GM21447 (cell line): Measurements from ENCODE around the gene DSCAM.

Experiments
- ATAC-seq: cut with Tn5 transposase; IDR thresholded peaks from one replicate; pipeline ENCODE4 v1.9.1; 2021; ENCODE audit not compliant: unreplicated experiment

DSCAM gene

DNA sequence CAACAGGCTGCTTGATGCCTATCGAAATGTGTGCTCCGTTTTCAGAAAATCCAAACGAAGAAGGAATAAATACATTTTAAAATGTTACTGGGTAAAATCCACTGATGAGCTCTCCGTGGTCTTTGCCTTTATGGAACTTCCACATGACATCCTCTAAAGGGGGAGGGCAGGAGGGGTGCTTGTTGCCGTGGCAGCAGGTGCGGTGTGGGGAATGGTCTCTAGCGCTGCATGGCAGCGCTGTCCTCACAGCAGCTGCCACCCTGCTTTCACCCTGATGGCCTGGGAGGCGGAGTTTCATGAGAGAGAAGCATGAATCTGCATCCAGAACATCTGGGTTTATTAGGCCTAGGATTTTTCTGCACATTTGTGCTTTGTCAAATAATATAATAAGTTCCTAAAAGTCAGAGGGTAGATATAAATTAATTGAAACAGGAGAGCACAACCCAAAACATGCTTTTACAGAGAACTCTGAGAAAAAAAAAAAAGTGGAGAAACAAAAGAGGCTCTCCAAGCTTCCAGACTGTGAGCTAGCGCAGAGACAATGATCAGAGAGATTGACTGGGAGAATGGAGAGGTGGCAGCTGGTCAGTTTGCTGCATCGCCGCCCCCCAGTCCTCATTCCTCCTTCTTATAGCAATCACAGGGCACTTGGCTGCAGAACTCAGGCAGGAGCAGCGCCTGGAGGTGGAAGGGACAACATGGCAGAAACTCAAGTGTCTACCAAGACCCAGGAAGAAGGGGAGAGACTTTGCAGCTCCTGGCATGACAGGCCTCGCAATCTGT lies 228.6 kb downstream of the DSCAM start:
- no peak for ATAC-seq

DNA sequence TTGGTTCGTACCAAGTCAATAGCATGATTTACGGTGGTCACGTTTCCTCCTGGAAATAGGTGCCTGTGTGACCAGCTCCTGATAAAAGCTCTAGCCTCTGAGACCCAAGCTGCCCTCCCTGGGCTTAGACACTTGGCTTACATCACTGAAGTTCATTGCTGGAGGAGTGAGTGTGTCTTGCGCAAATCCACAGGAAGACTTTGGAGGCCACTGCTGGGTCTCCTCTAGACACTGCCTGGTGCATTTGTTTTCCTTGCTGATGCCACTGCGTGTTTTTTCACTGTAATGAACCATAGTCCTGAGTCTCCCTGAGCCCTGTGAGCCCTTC lies 230.6 kb downstream of the DSCAM start:
- ATAC-seq = no peak

DNA sequence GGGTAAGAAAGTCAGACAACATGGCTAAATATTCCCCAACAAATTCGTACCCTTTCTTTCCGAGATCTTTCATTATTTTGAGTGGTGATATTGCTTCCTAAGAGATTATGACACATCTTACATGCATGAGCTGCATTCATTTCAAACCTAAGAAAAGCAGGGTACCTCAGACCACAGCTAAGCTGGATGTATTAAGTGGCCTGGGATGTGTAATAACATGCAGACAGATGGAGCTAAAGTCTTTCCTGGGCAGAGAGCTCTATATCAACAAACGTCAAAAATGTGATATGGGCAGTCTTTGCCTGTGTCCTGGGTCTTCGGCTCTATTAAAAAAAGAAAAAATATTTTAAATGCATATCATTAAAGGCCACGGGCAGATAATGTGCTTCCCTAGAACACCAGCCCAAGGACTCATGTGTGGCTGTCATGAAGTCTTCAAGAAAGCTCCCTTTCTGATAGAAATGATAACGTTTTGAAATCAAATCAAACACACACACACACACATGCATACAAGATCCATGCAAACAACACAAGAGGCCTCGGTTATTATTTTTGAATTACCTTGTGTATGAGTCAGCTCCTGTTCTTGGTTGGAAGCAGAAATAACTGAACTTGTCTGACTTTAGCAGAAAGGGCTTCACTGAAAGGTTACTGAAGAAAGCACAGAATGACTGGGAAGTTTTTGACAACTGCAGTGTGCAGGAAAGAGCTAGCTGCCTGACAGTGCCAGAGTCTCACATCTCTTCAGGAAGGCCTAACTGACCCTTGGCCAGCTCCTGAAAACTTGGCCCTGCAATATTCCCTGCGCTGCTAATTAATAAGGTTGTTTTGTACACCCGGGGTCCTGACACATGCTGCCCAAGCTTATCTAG lies 231.2 kb downstream of the DSCAM start:
- no peak for ATAC-seq

DNA sequence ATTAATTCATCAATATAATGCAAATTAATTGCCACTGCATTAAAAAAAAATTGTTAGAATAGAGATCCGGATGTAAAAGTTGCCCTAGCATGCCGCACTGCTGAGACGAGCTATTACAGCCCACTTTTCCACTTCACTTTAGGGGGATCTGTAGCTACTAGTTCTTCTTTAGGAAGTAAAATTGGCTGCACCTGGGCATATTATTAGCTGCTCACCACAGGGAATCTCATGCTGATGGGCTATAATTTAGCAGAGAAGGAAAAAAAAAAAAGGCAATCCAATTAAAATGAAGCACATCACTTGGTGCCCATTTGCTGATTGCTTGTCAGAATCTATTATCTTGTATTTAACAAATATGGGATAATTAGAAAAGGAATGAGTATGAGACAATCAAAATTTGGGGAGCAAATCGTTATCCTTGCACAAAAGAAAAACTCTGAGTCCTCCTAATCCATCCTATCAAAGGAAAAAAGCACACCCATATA lies 233.4 kb downstream of the DSCAM start:
- ATAC-seq = no peak

DNA sequence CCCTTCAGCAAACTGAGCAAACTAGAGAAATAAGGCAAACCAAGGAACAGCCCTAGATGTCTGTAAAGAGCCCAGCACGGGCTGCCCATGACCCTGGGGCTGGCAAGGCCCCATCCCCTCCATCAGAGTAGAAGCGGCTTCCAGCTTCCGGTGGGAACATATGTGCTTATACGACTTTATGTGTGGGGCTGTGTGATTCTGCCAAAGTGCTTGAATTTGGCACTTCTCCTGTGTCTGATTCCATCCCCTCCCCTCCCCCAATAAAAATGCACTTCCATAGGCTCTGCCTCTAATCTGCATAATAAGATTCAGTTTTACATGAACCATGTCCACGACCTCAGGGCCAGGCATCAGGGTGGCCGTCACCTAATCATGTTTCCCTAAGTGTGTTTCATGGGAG lies 236.6 kb downstream of the DSCAM start:
- ATAC-seq = no peak

DNA sequence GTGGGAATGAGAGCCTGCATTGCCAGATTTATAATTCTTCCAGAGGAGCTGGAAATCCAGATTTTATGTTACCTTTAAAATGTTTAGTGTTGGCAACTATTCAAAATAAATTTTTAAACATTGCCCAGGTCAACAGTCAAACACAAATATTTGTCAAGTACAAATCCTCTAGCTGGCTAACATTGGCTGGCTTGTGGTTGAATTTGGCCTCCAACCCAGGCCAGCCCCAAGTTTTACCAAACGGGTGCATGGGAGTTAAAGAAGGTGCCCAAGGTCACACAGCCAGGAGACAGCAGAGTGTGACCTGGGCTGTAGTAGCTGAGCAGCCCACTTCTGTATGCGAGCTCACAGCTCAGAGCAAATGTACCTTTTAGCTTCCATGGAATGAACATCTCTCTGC lies 240.6 kb downstream of the DSCAM start:
- no peak for ATAC-seq

DNA sequence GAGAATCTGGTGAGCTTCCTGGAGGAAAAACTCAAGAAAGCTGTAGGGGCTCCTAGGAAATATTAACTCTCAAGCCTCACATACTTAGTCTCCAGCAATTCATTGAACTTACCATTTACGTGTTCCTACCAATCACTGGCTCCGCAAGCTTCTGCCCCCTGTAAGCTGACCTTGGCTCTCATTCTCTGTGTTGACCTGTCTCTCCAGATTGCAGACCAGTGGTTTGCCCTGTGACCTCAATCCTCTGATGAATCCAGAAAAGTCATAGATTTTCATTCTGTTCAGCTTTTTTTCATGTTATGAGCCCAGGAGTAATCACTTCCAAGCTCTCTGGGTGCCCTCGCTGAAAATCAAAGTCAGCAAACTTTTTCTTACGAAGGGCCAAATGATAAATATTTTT lies 241.9 kb downstream of the DSCAM start:
- ATAC-seq = no peak

DNA sequence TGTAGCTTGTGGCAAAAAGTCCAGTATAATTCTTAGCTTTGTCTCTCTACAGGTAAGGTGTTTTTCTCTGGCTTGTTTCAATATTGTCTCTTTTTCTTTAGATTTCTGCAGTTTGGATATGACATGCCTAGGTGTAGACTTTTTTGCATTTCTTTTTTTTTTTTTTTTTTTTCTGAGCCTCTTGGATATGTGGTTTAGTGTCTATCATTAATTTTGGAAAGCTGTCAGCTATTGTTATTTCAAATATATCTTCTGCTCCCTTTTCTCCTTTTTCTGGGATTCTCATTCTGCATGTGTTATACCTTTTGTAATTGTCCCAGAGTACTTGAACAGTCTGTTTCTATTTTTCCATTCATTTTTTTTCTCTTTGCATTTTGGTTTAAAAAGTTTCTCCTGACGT lies 243.2 kb downstream of the DSCAM start:
- no peak for ATAC-seq

DNA sequence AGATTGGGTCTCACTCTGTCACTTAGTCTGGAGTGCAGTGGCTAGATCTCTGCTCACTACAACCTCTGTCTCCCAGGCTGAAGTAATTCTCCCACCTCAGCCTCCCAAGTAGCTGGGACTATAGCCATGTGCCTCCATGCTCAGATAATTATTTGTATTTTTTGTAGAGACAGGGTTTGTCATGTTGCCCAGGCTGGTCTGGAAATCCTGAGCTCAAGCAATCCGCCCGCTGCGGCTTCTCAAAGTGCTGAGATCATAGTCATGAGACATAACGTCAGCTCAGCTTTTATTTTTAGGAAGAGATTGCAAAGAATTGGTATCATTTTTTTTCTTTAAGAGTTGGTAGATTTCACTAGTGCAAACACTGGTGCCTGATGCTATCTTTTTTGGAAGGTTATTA lies 244.9 kb downstream of the DSCAM start:
- ATAC-seq = no peak

DNA sequence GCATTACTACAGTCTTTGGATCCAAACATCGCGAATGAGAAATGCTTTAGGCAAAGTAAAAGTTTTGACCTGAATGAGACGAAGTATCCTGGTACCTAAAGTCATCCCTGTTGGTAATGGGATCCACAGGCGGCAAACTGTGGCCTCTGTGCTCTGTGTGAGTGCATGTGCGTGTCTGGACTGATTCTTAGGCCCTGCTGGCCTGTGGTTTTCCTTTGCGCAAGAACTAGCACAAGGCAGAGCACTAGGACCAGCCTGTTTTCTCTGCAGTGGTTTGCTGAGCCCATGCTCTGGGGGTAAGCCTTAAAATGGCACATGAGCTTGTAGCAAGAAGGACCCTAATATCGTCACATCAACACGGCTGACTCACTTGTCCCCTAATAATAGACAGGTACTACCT lies 251.2 kb downstream of the DSCAM start:
- no peak for ATAC-seq

DNA sequence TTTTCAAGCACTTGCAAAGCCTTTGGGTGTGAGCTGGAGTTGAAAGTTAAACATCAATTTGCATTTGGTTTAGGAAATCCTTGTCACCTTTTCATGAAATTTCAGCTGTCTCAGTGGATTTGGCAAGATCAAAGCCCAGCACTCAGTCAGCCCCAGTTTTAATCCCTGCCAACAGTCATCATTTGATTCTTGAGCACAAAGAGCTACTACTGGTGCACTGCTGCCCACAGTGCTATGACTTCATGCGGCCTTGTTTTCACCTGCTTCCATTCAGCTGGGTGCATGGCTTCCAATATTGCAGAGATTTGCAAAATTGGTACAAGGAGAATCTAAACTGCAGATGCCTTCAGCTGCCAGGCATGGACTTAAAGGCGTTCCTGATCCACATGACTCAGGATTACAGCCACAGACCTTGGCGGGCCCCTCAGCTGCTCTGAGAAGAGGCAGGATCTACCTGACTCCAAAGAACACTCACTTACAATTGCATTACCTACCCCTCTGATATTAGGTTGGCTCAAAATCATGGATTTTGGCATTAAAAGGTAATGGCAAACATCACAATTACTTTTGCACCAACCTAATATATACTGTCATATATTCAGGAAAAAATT lies 259.1 kb downstream of the DSCAM start:
- ATAC-seq = no peak

DNA sequence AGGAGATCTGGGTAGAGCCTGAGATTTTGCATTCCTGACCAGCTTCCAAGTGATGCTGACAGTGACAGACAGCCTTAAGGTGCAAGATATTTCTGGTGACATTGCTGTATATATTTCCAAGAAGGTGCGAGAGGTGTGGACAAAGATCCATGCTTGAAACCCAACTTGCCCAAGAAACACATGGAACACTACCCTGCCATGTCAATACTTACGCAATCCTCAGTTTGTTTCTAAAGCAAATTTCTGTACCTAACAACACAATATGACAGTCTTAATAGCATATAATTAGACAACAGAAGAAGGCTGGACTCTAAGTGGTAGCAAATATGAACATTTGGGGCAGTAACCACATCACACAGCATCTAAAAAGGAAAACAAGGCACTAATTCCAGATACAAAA lies 260.4 kb downstream of the DSCAM start:
- ATAC-seq = no peak

DNA sequence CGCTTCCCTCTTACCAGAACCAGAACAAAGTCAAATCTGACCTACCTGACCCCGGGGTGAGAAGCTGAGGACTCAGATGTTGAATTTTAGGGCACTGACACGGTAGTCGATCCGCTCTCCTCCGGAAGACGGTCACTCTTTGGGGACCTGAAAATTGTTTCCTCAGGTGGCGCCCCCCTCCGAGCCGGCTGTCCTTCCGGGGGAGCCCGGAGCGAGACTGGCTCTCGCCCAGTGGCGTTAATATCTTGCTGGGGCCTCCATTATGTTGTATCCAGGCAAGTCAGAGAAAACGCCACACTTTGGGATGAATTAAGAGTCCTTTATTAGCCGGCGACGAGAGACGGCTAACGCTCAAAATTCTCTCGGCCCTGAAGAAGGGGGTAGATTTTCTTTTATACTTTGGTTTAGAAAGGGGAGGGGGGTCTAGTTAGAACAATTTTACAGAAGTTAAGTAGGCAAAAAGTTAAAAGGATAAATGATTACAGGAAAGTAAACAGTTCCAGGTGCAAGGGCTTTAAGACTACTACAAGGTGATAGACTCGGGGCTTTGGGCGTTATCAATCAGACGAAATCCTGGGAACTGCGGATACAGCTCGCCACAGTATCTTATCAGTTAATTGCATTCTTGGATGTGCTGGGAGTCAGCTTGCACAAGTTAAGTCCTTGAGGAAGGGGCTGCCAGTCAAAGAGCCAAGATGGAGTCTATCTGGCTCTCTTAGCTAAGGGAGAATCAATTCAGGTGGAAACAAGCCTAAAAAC lies 269.5 kb downstream of the DSCAM start:
- no peak for ATAC-seq

DNA sequence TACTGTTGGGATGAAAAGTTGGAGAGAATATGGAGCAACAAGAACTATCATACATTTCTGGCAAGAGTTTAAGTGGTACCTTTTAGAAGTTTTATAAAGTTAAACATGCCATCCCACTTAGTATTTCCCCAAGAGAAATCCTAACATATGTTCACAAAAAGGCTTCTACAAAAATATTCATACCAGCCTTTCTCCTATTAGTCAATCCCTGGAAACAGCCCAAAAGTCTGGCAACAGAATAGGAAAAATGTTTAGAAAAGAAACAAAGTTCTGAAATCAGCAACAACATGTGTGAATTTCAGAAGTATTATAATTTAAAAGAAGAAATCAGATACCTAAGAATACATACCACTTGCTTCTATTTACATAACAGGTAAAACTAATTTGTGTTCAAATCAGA lies 271.0 kb downstream of the DSCAM start:
- ATAC-seq = no peak

DNA sequence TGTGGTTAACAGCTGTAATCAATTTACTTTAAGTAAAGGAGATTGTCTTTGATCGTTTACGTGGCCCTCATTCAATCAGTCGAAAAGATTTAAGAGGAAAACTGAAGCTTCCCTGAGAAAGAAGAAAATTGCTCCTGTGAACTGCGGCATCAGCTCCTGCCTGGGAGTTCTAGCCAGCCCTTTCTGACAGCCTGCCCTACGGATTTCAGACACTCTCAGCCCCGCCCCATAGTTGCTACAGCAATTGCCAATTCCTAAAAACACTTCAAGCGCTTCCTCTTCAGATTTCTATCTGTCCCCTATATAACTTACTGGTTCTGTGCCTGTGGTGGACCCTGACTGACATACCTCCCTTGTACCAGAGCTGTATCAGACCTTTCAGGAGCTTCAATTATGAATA lies 277.6 kb downstream of the DSCAM start:
- ATAC-seq = no peak

DNA sequence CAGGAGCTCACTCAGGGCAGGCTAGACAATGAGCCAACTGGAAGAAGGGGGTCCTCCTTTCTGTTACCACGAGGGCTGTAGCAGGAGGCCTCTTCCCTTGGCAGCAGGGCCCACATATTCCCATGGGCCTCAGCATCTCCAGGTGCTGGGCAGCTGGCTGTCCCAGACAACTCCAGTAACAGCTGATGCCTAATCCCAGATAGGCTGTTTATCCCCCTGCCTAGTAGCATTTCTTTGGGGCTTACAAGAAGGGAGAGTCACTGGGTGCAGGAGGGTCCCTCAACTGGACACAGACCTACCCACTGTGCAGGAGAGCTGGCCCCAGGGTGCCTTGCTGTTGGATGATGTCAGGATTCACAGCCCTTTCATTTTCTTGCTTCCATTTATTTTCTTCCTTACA lies 278.2 kb downstream of the DSCAM start:
- ATAC-seq = no peak

DNA sequence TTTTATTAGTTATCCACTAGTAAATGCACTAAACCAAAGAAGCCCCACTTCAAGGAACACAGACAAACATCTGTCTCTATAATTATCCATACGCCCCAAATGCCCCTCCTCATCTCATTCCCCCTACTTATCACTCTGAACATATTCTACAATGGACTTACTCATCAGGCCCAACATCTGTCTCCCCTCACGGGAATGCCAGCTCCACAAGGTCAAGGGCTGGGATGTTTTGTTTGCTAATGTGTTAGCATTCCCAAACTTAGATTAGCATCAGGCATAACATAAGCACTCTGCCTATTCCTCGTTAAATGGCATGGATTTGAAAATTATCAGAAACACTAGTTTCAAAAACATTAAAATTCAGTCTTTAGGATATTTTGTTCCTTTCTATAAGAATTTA lies 279.5 kb downstream of the DSCAM start:
- ATAC-seq = no peak

DNA sequence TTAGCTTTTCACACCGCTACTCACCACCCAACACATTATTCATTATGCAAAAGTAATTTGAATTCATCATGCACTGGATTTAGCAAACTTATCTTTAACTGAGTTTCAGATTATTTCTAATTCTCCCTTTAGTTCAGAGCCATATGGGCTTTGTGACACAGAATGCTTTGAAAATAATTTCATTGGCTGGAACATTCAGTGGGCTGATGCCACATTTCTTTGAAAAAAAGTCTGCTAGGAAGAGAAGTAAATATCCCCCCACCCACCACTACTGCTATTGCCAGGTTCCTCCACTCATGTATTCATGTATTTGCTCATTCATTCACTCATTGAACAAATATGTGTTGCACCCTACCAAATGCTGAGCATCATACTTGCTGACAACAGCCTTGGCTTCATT lies 280.5 kb downstream of the DSCAM start:
- ATAC-seq = no peak

DNA sequence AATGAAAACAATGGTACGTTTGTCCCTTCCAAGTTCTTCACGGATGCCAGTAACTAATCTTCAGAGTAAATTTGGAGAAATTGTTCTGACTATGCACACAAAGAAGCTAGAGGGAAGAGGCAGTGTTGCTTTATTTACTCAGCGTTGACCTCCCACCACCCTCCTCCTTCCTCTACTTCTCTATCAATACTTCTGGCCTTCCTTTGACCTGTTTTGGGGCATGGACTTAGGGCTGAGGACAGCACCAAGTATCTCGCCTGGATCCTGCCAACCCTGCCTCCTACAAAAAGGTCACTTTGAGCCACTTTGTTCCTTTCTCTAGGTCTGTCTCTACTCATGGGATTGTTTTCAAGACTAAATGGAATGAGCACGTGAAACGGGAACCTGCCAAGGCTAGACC lies 282.6 kb downstream of the DSCAM start:
- ATAC-seq = no peak

DNA sequence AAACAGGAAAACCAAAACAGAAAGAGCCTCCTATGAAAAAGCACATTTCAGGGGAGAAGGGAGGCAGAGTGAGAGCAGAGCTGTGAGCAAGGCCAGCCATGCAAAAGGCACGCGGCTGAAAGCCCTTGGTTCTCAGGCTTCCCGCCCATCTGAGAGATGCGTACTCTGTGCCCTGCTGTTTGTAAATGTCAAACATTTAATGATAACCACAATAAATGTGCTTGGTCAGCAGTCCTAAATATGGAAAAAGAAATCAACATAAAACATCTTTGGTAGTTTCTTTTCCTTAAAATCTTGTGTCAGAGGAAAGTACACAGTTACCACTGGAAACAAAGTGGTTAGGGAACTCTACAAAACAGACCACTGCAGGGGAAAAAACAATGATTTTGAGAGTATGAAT lies 283.1 kb downstream of the DSCAM start:
- no peak for ATAC-seq
